Measurements from ENCODE around the gene HMCN1.

HMCN1 gene

GRCh38 chr1:185896863-185897262 lies 162.7 kb downstream of the HMCN1 start:
- DNase-seq (ENCODE audit: low read depth in 1 of 2, low spot score in 1 of 2) = no peak

GRCh38 chr1:185906186-185906585 lies 172.0 kb downstream of the HMCN1 start:
- DNase-seq (ENCODE audit: low read depth in 1 of 2, low spot score in 1 of 2) = no peak

GRCh38 chr1:185907246-185907645 lies 173.1 kb downstream of the HMCN1 start:
- no peak for DNase-seq (ENCODE audit: low read depth in 1 of 2, low spot score in 1 of 2)

GRCh38 chr1:185911978-185912377 lies 177.8 kb downstream of the HMCN1 start:
- no peak for DNase-seq (ENCODE audit: low read depth in 1 of 2, low spot score in 1 of 2)

GRCh38 chr1:185912504-185912903 lies 178.3 kb downstream of the HMCN1 start:
- no peak for DNase-seq (ENCODE audit: low read depth in 1 of 2, low spot score in 1 of 2)

GRCh38 chr1:185914089-185914488 lies 179.9 kb downstream of the HMCN1 start:
- DNase-seq (ENCODE audit: low read depth in 1 of 2, low spot score in 1 of 2) = no peak

- DNase-seq (ENCODE audit: low read depth in 1 of 2, low spot score in 1 of 2) = no peak
These were observed 182.7 kb downstream of the HMCN1 start for GRCh38 chr1:185916861-185917260.

- DNase-seq (ENCODE audit: low read depth in 1 of 2, low spot score in 1 of 2) = no peak
These were observed 183.5 kb downstream of the HMCN1 start for GRCh38 chr1:185917646-185918045.

- no peak for DNase-seq (ENCODE audit: low read depth in 1 of 2, low spot score in 1 of 2)
These were observed 186.4 kb downstream of the HMCN1 start for GRCh38 chr1:185920602-185921001.

- DNase-seq (ENCODE audit: low read depth in 1 of 2, low spot score in 1 of 2) = no peak
These were observed 187.4 kb downstream of the HMCN1 start for GRCh38 chr1:185921636-185922035.

GRCh38 chr1:185926588-185926987 lies 192.4 kb downstream of the HMCN1 start:
- no peak for DNase-seq (ENCODE audit: low read depth in 1 of 2, low spot score in 1 of 2)

GRCh38 chr1:185929776-185930175 lies 195.6 kb downstream of the HMCN1 start:
- DNase-seq (ENCODE audit: low read depth in 1 of 2, low spot score in 1 of 2) = no peak

GRCh38 chr1:185931438-185931837 lies 197.2 kb downstream of the HMCN1 start:
- no peak for DNase-seq (ENCODE audit: low read depth in 1 of 2, low spot score in 1 of 2)

- no peak for DNase-seq (ENCODE audit: low read depth in 1 of 2, low spot score in 1 of 2)
These were observed 199.4 kb downstream of the HMCN1 start for GRCh38 chr1:185933580-185933979.

GRCh38 chr1:185934476-185935189 lies 200.4 kb downstream of the HMCN1 start:
- DNase-seq (ENCODE audit: low read depth in 1 of 2, low spot score in 1 of 2) = no peak

- DNase-seq (ENCODE audit: low read depth in 1 of 2, low spot score in 1 of 2) = no peak
These were observed 201.2 kb downstream of the HMCN1 start for GRCh38 chr1:185935360-185935759.

- DNase-seq (ENCODE audit: low read depth in 1 of 2, low spot score in 1 of 2) = no peak
These were observed 202.4 kb downstream of the HMCN1 start for GRCh38 chr1:185936641-185937040.

- DNase-seq (ENCODE audit: low read depth in 1 of 2, low spot score in 1 of 2) = no peak
These were observed 204.2 kb downstream of the HMCN1 start for GRCh38 chr1:185938396-185938795.

- DNase-seq (ENCODE audit: low read depth in 1 of 2, low spot score in 1 of 2) = no peak
These were observed 205.0 kb downstream of the HMCN1 start for GRCh38 chr1:185939142-185939541.

- no peak for DNase-seq (ENCODE audit: low read depth in 1 of 2, low spot score in 1 of 2)
These were observed 208.8 kb downstream of the HMCN1 start for GRCh38 chr1:185942961-185943360.

GRCh38 chr1:185956881-185957280 lies 222.7 kb downstream of the HMCN1 start:
- no peak for DNase-seq (ENCODE audit: low read depth in 1 of 2, low spot score in 1 of 2)

GRCh38 chr1:185957441-185958363 lies 223.5 kb downstream of the HMCN1 start:
- DNase-seq (ENCODE audit: low read depth in 1 of 2, low spot score in 1 of 2) = no peak
